ENCODE results near the gene PEMT.

The PEMT gene

GRCh38 chr17:17512866-17513265 lies 78.6 kb downstream of the PEMT start:
- Histone ChIP-seq H3K27ac (ENCODE audit: low read depth, low read length) (no peak overlapping the region), H3K9me2 (replicated peaks; ENCODE audit: insufficient read depth, low read length) (no peaks in the 10 kb centered on the region), H3K79me2 (ENCODE audit: insufficient read depth, low read length) (no peaks in the 10 kb centered on the region), H3K9ac (ENCODE audit: low read length) (no peak overlapping the region), H3K4me3 (ENCODE audit: insufficient read depth, low read length, poor library complexity, severe bottlenecking) (no peak overlapping the region), H3K36me3 (ENCODE audit: low read length) (no peaks in the 10 kb centered on the region), H2AFZ (ENCODE audit: low read depth, low read length, severe bottlenecking) (no peak overlapping the region), H4K20me1 (ENCODE audit: low read depth, low read length) (no peaks in the 10 kb centered on the region), H3F3A (ENCODE audit: insufficient read depth) (no peaks in the 10 kb centered on the region), H3K4me2 (ENCODE audit: low read depth, low read length, poor library complexity, severe bottlenecking) (no peak overlapping the region), H3K9me3 (ENCODE audit: insufficient read depth, low read length) (no peaks in the 10 kb centered on the region), H3K27me3 (ENCODE audit: low read length) (no peaks in the 10 kb centered on the region)
- no peak for TF ChIP-seq CTCF (IDR thresholded peaks at IDR 0.05; ENCODE audit: insufficient read depth, low read length, poor library complexity, severe bottlenecking)
- TF ChIP-seq EZH2phosphoT487 (conservative IDR thresholded peaks at IDR 0.05; ENCODE audit: low read length) = no peak

DNA sequence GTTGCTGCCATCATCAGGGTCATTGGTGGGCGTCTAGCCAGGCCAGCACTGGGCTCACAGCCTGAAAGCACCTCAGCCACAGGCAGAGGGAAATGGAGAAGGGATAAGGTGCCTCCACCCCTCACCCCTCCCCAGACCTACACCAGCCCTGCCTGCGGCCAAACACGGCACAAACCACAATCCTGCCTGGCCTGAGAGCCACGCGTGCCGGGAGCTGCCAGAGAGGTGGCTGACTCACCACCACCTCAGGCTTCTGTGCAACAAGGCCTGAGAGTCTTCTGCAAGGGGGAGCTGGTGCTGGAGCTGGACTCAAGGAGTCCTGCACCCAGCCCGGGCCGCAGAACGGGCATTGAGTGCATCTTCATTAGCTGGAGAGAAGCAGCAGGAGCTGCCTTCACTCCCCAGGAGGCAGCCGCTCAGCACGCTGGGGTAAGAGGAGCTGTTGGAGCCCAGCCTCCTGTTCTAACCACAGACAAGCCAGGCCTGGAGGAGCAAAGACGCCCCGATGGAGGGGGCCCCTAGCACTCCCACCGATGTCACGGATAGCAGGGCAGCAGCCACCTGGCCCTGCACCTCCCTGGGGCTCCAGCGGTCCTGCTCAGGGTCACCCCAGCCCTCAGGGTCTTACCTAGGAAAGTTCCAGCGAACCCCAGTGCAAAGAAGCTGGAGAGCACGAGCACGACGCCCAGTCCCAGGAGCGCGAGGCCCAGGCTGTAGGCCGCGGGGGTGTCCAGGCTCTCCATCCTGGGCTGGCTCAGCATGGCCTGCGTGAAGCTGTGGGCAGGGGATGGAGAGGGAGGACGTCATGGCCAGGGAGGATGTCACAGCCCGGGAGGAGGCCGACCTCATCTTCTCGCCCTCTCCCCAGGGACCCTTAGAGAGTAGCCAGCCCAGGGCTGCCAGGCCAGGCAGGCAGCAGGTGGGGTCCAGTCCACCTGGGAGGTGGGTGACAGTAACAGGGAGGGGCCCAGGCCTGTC lies 79.3 kb downstream of the PEMT start:
- Histone ChIP-seq H3K9me3 (ENCODE audit: insufficient read depth, low read length) (no peaks in the 10 kb centered on the region), H3K4me3 (ENCODE audit: insufficient read depth, low read length, poor library complexity, severe bottlenecking) (no peak overlapping the region), H4K20me1 (ENCODE audit: low read depth, low read length) (no peaks in the 10 kb centered on the region), H3K79me2 (ENCODE audit: insufficient read depth, low read length) (no peaks in the 10 kb centered on the region), H3K36me3 (ENCODE audit: low read length) (no peaks in the 10 kb centered on the region), H3K9me2 (replicated peaks; ENCODE audit: insufficient read depth, low read length) (no peaks in the 10 kb centered on the region), H3K9ac (ENCODE audit: low read length) (no peak overlapping the region), H3K27ac (ENCODE audit: low read depth, low read length) (no peak overlapping the region), H3K27me3 (ENCODE audit: low read length) (no peaks in the 10 kb centered on the region), H2AFZ (ENCODE audit: low read depth, low read length, severe bottlenecking) (no peak overlapping the region), H3F3A (ENCODE audit: insufficient read depth) (no peaks in the 10 kb centered on the region), H3K4me2 (ENCODE audit: low read depth, low read length, poor library complexity, severe bottlenecking) (no peak overlapping the region)
- TF ChIP-seq CTCF (IDR thresholded peaks at IDR 0.05; ENCODE audit: insufficient read depth, low read length, poor library complexity, severe bottlenecking) = no peak
- no peak for TF ChIP-seq EZH2phosphoT487 (conservative IDR thresholded peaks at IDR 0.05; ENCODE audit: low read length)

DNA sequence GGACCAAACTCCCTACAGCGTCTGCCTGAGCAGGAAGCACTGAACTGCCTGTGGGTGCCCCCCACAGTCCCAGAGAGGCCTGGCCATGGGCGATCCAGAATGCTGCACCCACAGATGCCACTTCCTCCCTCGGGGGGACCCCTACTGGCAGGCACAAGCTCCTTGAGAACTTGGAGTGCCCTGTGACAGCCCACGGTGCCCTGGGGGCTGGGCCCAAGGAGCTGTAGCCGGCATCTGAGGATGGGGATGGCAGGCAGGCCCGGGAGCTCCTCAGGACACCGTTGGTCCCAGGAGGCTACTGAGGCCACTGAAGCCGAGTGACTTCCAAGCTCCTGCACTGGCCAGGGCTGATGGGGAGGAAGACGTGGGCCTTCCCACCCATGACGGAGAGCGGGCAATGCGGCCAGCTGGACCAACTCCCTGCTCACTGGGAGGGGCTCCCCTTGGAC lies 80.2 kb downstream of the PEMT start:
- Histone ChIP-seq H4K20me1 (ENCODE audit: low read depth, low read length) (no peaks in the 10 kb centered on the region), H3K9ac (ENCODE audit: low read length) (no peak overlapping the region), H3F3A (ENCODE audit: insufficient read depth) (no peaks in the 10 kb centered on the region), H3K79me2 (ENCODE audit: insufficient read depth, low read length) (no peaks in the 10 kb centered on the region), H3K4me2 (ENCODE audit: low read depth, low read length, poor library complexity, severe bottlenecking) (no peak overlapping the region), H2AFZ (ENCODE audit: low read depth, low read length, severe bottlenecking) (no peak overlapping the region), H3K36me3 (ENCODE audit: low read length) (no peaks in the 10 kb centered on the region), H3K27me3 (ENCODE audit: low read length) (no peaks in the 10 kb centered on the region), H3K9me3 (ENCODE audit: insufficient read depth, low read length) (no peaks in the 10 kb centered on the region), H3K27ac (ENCODE audit: low read depth, low read length) (no peak overlapping the region), H3K9me2 (replicated peaks; ENCODE audit: insufficient read depth, low read length) (no peaks in the 10 kb centered on the region), H3K4me3 (ENCODE audit: insufficient read depth, low read length, poor library complexity, severe bottlenecking) (no peak overlapping the region)
- no peak for TF ChIP-seq EZH2phosphoT487 (conservative IDR thresholded peaks at IDR 0.05; ENCODE audit: low read length)
- TF ChIP-seq CTCF (IDR thresholded peaks at IDR 0.05; ENCODE audit: insufficient read depth, low read length, poor library complexity, severe bottlenecking) = no peak

Measured in SU-DHL-6 (cell line).